ENCODE measurements around the gene MLH3.

The MLH3 gene

DNA sequence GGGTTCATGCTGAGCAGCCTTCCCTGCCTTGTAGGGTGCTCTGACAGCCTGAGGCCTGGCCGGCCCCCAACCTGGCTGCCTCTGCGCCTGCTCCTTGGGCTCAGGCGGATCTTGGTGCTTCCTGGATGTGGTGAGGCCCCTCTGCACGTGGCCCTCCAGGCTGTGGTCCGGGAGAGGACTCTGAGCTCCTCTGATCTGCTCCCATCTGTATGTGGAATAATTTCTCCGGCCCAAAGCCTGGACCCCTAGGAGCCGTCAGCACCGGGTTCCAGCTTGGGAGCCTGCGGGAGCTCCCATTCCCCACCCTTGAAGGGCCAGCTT lies 69.8 kb downstream of the MLH3 start:
- DNase-seq, result no peak

DNA sequence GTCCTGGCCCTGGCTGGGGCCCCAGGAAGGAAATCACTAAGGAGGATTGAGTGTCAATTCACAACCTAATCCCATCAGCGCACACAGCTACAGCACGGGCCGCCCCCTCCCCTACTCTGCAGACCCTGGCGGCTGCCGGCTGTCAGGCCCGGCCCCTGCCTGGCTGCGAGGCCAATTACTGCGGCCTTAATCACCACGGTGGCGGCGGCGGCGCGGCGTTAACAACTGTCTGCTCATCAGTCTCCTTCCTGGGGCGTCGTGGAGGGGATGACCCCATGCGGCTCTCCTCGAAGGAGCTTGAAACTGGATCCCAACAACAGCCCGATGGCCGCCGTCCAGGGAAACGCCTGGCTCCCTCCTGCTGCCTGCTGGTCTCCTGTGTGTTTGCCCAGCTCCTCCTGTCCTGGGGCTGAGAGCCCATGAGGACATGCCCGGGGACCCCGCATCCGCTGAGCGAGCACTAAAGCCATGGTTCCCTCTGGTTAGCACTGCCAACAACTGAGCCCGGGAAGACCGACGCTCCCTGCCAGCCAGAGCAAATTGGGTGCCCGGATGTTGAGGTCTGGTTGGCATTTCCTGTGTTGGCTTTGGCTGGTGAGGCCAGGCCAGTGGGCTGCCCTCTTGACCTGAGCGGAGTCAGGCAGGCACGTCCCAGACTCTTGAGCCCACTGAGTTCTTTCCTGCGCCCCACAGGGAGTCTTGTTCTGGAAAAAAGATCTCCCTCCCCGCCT lies 70.4 kb downstream of the MLH3 start:
- no peak for DNase-seq

DNA sequence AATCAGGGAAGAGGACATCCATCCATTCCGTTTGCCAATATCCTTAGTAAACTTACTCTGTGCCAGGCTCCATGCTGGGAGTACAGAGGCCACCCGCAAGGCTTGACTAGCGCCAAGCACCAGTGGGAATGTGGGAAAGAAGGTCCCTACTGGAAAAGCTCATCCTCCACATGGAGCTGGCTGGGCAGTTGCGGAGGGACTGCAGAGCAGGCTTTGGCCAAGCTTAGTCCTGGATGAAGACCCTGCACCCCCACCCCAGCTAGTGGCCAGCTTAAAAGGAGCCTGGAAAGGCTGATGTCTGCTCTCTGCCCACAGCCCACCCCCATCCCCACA lies 70.9 kb downstream of the MLH3 start:
- DNase-seq, result no peak

DNA sequence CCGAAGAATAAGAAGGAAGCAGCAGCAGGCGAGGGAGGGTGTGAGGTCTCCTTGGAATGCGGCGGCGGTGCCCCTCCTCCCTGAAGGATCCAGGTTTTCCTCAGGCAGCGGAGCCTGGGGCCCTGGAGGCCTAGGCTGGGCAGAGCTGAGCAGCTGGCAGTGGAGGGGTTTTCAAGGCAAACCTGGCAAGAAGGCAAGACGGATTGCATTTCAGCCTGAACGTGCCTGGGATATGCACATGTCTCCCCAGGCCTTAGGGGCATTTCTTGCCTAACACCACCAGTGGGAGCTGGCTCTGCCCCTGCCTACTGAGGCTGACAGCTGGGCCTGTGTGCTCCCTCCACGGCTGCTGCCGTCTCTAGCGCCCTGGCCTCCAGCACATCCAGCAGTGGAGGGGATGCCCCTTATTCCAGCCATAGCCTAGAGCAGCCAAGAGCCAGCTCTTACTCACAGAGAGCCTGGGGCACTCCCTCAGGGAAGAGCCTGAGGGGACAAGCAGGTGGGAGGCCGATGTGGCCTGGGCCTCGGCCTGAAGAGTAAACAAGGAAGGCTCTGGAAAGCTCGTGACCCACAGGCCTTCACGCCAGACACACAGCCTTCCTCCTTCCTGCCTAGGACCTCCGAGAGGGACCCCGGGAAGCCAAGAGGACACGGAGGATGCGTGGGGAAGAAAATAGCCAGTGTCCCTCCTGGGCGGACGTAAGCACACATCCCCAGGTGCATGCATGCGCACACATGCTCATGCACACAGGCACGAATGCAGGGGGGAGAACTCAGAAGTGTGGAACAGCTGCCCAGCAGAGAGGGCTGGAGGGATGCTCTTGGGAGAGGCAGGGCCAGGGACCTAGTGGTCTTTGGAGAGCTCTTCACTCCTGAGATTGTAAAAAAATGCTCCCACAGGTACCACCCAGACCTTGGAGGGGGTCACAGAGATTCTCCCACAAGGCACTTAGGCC lies 71.5 kb downstream of the MLH3 start:
- no peak for DNase-seq

DNA sequence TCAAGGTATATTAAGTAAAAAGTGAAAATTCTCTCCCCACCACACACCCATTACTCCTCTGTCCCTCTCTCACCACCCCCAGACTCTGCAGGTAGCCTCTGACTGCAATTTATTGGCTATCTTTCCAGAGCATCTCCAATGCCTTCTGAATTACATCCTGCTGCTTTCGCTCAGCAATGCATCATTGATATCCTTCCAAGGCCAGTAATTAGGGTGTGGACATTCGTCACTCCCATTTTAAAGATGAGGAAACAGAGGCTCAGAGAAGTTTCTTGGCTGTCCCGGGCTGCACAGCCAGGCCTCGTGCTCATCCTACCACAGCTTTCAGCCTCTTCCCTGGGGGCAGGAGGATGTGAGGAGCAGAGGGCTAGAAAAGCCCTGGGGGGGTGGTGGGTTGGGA lies 72.2 kb downstream of the MLH3 start:
- no peak for DNase-seq

DNA sequence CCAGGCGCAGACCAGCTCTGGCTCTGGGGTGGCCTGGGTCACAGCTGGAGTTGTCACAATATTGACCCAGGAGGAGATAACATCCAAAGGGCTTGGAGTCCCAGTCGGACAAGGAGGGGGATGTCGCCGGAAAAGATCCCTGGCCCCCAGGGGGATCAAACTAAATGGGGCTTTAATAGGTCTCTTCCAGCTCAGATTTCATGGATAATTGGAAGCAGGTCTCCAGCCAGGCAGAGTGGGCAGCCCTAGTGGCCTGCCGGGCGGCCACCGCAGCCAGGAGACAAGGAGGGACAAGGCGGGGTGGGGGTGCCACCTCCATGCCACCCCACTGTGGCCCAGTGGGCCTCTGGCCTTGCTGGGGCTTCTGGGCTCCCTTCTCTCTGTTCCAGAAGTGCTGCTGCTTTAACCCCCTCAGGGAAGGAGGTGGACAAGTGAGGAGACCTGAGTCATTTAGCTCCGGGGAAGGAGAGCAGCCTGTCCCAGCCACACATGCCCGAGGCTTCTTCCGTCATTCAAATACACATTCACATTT lies 72.8 kb downstream of the MLH3 start:
- DNase-seq, result no peak

DNA sequence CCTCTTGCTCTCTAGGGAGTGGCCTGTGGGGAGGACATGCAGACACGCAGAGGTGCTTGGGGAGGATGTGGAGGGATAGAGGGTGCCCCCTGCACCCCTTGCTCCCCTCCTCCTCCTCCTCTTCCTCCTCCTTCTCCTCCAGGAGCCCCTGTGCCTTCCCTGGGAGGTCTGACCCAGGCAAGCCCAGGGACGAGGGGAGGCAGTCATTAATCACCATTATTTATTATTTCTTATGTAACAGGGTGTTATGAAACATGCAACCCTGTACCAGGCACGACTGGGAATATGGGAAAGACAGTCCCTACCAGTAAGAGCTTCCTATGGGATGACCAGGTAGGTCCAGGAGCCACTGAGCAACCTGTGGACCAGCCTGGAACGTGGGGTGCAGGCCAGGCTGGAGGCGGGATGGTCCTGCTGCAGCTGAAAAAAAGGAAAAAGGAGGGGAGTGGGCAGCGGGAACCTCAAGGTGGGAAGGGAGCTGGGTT lies 73.3 kb downstream of the MLH3 start:
- DNase-seq, result no peak

DNA sequence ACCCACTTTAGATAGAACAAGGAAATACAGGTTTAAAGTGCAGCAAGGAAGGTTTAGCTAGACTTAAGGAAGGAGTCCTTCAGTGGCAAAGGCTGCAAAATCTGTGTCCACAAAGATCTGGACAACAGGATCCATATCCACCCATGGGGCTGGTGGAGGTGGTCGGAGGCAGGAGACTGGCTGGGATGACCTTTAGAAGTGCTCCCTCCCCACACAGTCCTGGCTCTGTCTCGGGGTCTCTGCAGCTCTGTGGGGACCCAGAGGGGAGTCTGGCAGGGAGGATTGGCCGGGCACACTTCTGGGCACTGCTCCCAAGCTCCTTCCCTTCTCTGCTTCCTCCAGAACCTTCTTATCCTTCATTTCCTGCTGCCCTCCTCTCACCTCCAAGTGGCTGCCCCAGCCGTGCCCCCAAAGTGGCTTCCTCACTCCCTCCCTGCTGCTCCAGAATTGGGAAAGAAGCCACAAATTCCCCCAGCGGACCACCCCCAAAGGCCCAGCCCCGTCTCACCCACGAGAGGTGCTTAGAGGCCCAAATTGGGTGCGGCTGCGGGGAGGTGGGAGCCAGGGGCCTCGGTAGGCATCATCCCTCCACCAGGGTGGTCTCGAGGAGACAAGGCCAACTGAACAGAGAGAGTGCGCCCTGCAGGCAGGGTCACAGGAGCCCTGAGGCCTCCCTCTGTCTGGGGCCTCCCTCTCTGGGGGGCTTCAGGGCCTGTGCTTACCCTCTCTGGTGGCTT lies 73.9 kb downstream of the MLH3 start:
- DNase-seq, result no peak

DNA sequence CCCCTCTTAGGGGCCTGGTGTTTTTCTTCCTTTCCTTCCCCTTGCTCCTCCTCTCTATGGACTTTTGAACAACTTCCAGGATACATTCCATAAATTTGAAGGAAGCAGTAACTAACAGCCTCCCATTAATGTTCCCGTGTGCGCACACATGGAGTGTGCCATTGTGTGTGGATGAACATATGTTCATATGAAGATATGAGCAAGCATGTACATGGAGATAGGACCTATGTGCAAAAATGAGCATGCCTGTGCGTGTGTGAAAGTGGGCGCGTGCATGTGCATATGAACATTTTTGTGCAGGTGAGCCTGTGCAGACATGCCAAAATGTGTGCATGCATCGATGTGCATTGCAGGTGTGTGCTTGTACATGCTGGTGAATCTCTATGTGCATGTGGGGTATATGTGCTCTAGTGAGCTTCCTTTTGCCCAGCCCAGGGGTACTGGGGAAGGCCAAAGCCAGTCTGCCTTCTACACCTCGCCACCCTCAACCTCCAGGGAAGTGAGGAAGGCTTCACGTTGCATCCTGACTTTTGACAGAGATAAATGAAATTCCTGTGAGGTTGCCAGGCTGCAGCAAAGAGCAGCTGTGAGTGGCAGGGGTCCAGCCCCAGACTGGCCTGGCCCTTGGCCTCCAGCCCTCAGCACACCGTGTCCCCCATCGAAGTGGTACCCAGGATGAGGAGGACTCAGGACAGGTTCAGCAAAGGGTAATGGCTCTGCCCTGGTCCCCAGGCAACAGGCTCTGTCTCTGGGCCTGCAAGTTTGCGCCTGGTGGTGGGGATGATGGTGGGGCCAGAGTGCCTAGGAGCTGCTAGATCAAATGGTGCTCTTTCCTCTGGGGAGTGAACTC lies 74.8 kb downstream of the MLH3 start:
- DNase-seq, result no peak

DNA sequence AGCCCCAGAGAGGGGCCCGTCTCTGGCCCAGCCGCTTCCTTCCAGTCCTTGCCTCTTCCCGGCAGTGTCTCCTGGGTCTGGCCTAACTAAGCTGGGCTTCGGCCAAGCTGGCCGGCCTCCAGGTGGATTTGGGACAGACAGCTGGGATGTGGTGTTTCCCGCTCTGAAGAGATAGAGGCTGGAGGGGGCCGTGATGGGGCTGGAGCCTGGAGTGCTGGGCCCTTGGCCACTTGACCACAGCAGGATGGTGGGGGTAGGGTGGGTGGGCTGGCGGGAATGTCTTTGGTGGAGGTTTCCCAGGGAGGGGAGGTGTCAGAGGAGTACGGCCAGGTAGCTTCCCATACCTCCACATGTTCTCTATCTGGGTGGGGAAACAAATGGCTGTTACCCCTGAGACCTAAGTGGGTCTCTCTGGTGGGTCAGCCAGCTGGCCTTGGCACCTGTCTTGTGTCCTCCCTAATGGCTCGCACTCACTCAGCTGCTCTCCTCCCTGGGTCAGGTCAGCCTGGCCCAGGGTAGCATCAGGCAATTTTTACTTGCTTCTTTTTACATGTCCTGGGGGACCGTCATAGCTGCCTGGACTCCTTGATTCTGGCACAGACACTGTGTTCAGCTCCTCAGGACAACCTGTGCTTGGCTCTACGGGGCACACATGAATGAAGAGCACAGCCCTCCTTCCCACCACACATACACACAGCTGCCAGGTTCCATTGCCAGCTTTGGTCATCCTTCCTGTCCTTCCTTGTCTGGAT lies 76.0 kb downstream of the MLH3 start:
- DNase-seq, result no peak

DNA sequence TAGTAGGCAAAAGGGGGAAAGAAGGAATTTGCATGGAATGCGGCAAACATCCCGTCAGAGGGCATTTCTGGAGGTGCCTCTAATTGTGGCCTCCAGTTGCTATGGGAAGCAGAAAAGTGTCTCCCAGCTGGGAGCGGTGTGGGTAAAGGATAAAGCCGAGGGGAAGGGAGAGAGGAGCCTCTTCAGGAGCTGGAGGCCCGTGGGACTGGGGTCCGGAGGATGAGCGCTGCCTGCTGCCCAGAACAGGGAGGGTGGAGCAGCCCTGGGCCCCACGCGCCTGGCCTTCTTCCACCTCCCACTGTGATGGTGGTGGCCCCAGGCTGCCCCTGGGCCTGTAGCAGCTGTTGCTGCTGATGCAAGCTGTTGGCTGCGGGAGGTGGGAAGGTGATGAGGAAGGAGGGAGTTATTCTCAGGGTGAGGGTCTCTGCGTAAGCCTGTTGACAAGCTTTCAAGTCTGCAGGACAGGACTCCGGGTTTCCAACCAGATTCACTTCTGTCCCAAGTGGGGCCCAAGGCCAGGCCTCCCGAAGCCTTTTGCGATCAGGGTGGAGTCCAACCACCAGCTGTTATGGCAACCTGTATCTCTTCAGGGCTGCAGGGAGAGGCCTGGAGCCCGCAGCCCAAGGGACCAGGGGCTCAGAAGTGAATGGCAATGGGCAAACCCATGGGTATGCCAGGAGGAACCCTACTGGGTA lies 76.8 kb downstream of the MLH3 start:
- no peak for DNase-seq

DNA sequence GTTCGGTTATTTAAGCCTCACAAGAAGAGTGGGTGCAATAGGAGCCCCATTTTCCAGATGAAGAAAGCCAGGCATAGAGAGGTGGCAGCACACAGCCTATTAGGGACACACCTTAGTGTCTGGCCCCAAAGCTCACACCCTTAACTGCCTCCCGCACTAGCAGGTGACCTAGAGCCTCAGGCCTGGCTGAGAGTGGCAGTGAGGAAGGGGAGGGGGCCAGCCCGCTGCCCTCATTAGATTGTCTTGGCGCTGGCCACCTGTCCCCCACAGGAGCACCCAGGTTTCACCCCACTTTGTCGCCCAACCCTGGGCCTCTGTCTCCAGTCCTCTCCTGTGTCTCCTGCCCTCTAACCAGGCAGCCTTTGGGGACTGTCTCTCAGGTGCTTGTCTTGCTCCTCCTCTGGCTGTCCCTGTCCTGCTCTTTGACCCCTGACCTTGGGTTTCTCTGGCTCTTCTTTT lies 77.3 kb downstream of the MLH3 start:
- no peak for DNase-seq

DNA sequence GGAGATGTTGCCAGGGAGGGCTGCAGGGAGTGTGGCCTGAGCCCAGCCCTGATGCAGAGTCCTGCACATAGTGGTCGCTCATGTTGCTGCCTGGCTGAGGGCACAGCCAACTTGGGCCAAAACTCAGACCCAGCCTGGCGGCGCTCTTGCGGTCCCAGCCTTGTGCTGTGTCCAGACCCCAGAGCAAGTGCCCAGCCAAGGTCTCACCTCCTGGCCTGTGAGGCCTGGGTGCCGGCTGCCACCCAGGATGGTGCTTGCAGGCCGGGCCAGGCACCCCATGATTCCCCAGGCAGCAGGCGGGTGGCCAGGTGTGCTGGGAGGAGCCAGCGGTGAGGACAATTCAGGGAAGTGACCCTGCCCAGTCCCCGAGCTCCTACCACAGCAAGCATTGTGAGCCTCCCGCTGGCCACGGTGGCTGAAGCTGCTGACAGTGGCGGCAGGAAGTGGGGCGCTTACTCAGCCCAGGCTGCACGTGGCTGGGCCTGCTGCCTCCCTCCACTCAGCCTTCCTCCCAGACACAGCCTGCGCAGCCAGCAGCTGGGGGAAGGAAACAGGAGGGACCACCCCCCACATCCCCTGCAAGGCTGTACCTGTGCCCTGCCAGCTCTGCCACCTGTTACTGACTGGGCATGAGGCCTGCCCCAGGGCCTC lies 78.1 kb downstream of the MLH3 start:
- no peak for DNase-seq

DNA sequence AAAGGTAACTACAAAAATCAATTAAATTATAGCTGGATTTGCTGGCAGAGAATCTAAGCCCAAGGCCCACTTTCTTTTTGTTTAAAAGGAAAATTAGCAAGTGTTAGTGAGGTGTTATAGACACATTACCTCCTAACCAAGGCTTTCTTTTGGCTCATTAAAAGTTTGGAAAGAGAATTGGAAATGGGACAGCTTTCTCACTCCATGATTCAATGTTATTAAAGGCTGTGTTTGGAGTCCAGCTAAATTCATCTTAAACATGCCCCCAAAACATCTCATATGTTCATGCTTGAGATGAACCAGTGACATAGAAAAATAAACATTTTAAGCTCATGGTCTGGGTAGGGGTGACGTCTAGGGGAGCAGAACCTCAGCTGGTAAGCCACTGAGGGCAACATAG lies 82.5 kb downstream of the MLH3 start:
- DNase-seq, result no peak

DNA sequence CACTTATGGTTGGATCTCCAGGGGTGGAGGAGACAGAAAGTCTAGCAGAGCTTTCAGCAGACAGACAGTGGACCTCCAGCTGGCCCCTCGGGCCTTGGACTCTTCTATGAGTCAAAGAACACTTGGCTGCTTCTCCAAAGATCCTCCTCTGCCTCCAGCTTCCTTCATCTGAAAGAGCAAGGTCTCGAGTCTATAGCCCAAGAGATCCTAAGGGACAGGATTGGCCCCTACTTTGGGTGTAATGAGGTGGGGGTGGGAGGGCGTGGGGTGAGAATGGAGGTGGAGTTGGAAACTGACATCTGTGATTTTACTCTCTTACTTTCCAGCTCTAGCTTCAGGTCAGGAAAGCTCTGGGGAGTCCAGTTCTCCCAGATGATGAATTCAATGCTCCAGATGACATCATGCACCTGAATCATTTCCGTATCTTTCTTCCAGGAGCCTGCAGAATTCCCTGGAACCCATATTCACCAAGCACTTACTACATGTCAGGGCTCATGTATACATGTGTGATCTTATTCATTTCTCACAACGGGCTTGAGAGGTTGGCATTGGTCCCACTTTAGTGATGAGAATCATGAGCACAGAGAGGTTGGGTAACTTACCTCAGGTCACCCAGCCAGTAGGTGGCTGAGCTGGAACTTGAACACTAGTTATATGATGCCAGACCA lies 85.6 kb downstream of the MLH3 start:
- DNase-seq, result no peak

DNA sequence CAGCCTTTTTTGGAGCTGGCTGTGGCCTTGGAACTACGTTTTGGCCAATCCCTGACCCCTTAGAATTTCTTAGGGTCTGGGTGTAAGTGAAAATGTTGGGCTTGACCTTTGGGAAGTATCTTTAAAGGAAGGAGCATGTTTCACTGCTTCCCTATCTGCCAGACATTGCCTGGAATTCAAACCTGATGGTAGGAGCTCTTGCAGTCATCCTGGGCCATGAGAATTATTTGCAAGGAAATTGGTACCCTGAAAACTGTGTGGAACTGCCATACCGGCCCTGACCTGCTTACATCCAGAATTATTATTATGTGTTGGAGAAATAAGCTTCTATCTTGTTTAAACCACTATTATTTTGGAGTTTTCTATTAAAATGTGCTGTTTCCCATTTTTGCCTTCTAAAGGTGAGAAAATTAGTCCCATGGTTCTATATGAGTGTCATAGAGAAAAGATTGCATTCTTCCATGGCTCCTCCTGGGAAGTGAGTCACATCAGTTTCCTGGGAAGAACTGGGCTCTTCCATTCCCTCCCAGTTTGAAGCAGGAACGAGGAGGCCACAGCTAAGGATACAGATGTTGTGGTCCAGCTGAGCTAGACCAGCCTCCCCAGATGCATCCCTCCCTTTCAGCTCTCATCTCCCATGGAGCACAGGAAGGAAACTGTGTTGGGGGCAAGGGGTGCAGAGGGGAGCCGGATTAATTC lies 86.3 kb downstream of the MLH3 start:
- no peak for DNase-seq
